ENCODE results near the gene PCNX4. TPM values are rescaled to one million over a fixed set of nuclear protein-coding genes. Genes with fewer than 3 reads are reported as not detected.

Gene PCNX4
- total and polyA plus RNA-seq, 2 experiments from 2014 or later, result 39.7 to 129 TPM

GRCh38 chr14:60087668-60088067 is 4.1 kb upstream of the PCNX4 start:
- no peaks in the 10 kb centered on the region for H3K9me3 ChIP-seq (ENCODE audit: low read depth)
- H3K4me1 ChIP-seq (ENCODE audit: low read depth), result peaks cover 5% of the 10 kb centered on the region
- no peaks in the 10 kb centered on the region for H3K27me3 ChIP-seq
- TF ChIP-seq CTCF (IDR thresholded peaks at IDR 0.05; ENCODE audit: low read depth, low read length), result no peak
- no peak overlapping the region for H3K4me3 ChIP-seq
- H3K36me3 ChIP-seq, result no peaks in the 10 kb centered on the region
- H3K27ac ChIP-seq, result no peak overlapping the region
- no peak for DNase-seq (ENCODE audit: low read depth in 1 of 2, low spot score in 1 of 2)

- no peak for DNase-seq (ENCODE audit: low read depth in 1 of 2, low spot score in 1 of 2)
- TF ChIP-seq CTCF (IDR thresholded peaks at IDR 0.05; ENCODE audit: low read depth, low read length), result no peak
- no peaks in the 10 kb centered on the region for H3K27me3 ChIP-seq
- H3K27ac ChIP-seq, result no peak overlapping the region
- peaks cover 16% of the 10 kb centered on the region for H3K4me1 ChIP-seq (ENCODE audit: low read depth)
- H3K9me3 ChIP-seq (ENCODE audit: low read depth), result no peaks in the 10 kb centered on the region
- H3K36me3 ChIP-seq, result no peaks in the 10 kb centered on the region
- no peak overlapping the region for H3K4me3 ChIP-seq
These were observed 2.5 kb upstream of the PCNX4 start for GRCh38 chr14:60089221-60089620.

- Histone ChIP-seq H3K27me3 (no peaks in the 10 kb centered on the region), H3K27ac (peak overlapping the region; percentile 98), H3K36me3 (no peaks in the 10 kb centered on the region), H3K4me3 (peak overlapping the region; percentile 80), H3K9me3 (ENCODE audit: low read depth) (no peaks in the 10 kb centered on the region), H3K4me1 (ENCODE audit: low read depth) (peaks cover 23% of the 10 kb centered on the region)
- TF ChIP-seq CTCF (IDR thresholded peaks at IDR 0.05; ENCODE audit: low read depth, low read length), result no peak
- peak; percentile 73 to 89 for DNase-seq (ENCODE audit: low read depth in 1 of 2, low spot score in 1 of 2)
These were observed 731 bp upstream of the PCNX4 start for GRCh38 chr14:60090864-60091519.

- peak overlapping the region; percentile 80 for H3K4me3 ChIP-seq
- no peaks in the 10 kb centered on the region for H3K9me3 ChIP-seq (ENCODE audit: low read depth)
- TF ChIP-seq CTCF (IDR thresholded peaks at IDR 0.05; ENCODE audit: low read depth, low read length), result no peak
- no peaks in the 10 kb centered on the region for H3K36me3 ChIP-seq
- H3K27ac ChIP-seq, result peak overlapping the region; percentile 98
- DNase-seq (ENCODE audit: low read depth in 1 of 2, low spot score in 1 of 2), result peak; percentile 49
- peaks cover 23% of the 10 kb centered on the region for H3K4me1 ChIP-seq (ENCODE audit: low read depth)
- H3K27me3 ChIP-seq, result no peaks in the 10 kb centered on the region
These were observed 800 bp downstream of the PCNX4 start for GRCh38 chr14:60092526-60092920.

- peak overlapping the region; percentile 80 for H3K4me3 ChIP-seq
- H3K9me3 ChIP-seq (ENCODE audit: low read depth), result no peaks in the 10 kb centered on the region
- TF ChIP-seq CTCF (IDR thresholded peaks at IDR 0.05; ENCODE audit: low read depth, low read length), result no peak
- H3K27ac ChIP-seq, result peak overlapping the region; percentile 98
- DNase-seq (ENCODE audit: low read depth in 1 of 2, low spot score in 1 of 2), result no peak
- no peaks in the 10 kb centered on the region for H3K27me3 ChIP-seq
- H3K4me1 ChIP-seq (ENCODE audit: low read depth), result peaks cover 23% of the 10 kb centered on the region
- H3K36me3 ChIP-seq, result no peaks in the 10 kb centered on the region
These were observed 1.4 kb downstream of the PCNX4 start for GRCh38 chr14:60093080-60093479.
